ENCODE results near the gene IKZF3. TPM values are rescaled to one million over a fixed set of nuclear protein-coding genes. Genes with fewer than 3 reads are reported as not detected.

The IKZF3 gene
- polyA plus RNA-seq, 1 donor from 2014 or later, result not detected

- no peak overlapping the region for H2AFZ ChIP-seq (ENCODE audit: low read depth, low read length)
- no peaks in the 10 kb centered on the region for H4K20me1 ChIP-seq (ENCODE audit: insufficient read depth)
- H3K27me3 ChIP-seq (ENCODE audit: insufficient read depth, low read depth, low read length), result no peaks in the 10 kb centered on the region
- H3K27ac ChIP-seq (ENCODE audit: low read length), result no peak overlapping the region
- no peaks in the 10 kb centered on the region for H3K36me3 ChIP-seq (ENCODE audit: insufficient read depth, low read length)
- H3K9me3 ChIP-seq (ENCODE audit: low read length), result no peaks in the 10 kb centered on the region
- H3K9ac ChIP-seq (ENCODE audit: low read length), result no peak overlapping the region
- no peak overlapping the region for H3K4me2 ChIP-seq (ENCODE audit: low read length)
- no peaks in the 10 kb centered on the region for H3K9me2 ChIP-seq (ENCODE audit: insufficient read depth, low read length)
- H3K4me3 ChIP-seq (ENCODE audit: low read length), result no peak overlapping the region
- TF ChIP-seq RAD21 (conservative IDR thresholded peaks at IDR 0.05), result no peak
- TF ChIP-seq SMC3 (conservative IDR thresholded peaks at IDR 0.05; ENCODE audit: poor library complexity), result no peak
- TF ChIP-seq EZH2 (IDR thresholded peaks at IDR 0.05; ENCODE audit: borderline replicate concordance, insufficient read depth, low read length, poor library complexity, severe bottlenecking), result no peak
- no peak for TF ChIP-seq TAF1 (IDR thresholded peaks at IDR 0.05; ENCODE audit: low read depth)
- no peak for TF ChIP-seq POLR2AphosphoS5 (IDR thresholded peaks at IDR 0.05)
- no peak for TF ChIP-seq EP300 (conservative IDR thresholded peaks at IDR 0.05; ENCODE audit: poor library complexity, severe bottlenecking)
- TF ChIP-seq REST (IDR thresholded peaks at IDR 0.05; ENCODE audit: borderline replicate concordance), result no peak
- TF ChIP-seq CTCF (IDR thresholded peaks at IDR 0.05; ENCODE audit: poor library complexity, severe bottlenecking), result no peak
- TF ChIP-seq MXI1 (conservative IDR thresholded peaks at IDR 0.05; ENCODE audit: poor library complexity, severe bottlenecking), result no peak
- no peaks in the 10 kb centered on the region for H3F3A ChIP-seq (ENCODE audit: insufficient read depth, low read length, poor library complexity, severe bottlenecking)
- H3K79me2 ChIP-seq (replicated peaks; ENCODE audit: insufficient read depth, low read length), result no peaks in the 10 kb centered on the region
Measured at GRCh38 chr17:39757176-39757662, 106.9 kb downstream of the IKZF3 start.

- Histone ChIP-seq H3K27me3 (ENCODE audit: insufficient read depth, low read depth, low read length) (no peaks in the 10 kb centered on the region), H3K9me3 (ENCODE audit: low read length) (no peaks in the 10 kb centered on the region), H3K4me3 (ENCODE audit: low read length) (no peak overlapping the region), H3K79me2 (replicated peaks; ENCODE audit: insufficient read depth, low read length) (no peaks in the 10 kb centered on the region), H4K20me1 (ENCODE audit: insufficient read depth) (no peaks in the 10 kb centered on the region), H3K36me3 (ENCODE audit: insufficient read depth, low read length) (no peaks in the 10 kb centered on the region), H3K4me2 (ENCODE audit: low read length) (no peak overlapping the region), H3K9me2 (ENCODE audit: insufficient read depth, low read length) (no peaks in the 10 kb centered on the region), H2AFZ (ENCODE audit: low read depth, low read length) (no peak overlapping the region), H3K27ac (ENCODE audit: low read length) (no peak overlapping the region), H3F3A (ENCODE audit: insufficient read depth, low read length, poor library complexity, severe bottlenecking) (no peaks in the 10 kb centered on the region), H3K9ac (ENCODE audit: low read length) (no peak overlapping the region)
- TF ChIP-seq EZH2 (IDR thresholded peaks at IDR 0.05; ENCODE audit: borderline replicate concordance, insufficient read depth, low read length, poor library complexity, severe bottlenecking) (no peak), MXI1 (conservative IDR thresholded peaks at IDR 0.05; ENCODE audit: poor library complexity, severe bottlenecking) (no peak), REST (IDR thresholded peaks at IDR 0.05; ENCODE audit: borderline replicate concordance) (no peak)
Measured at GRCh38 chr17:39756380-39757079, 107.6 kb downstream of the IKZF3 start.

Data from neural cell (in vitro differentiated cells).